DMS 273 (cell line): ENCODE measurements around the gene HOXA4.
A peak's percentile ranks its signal among the peaks of the same experiment; 100 is the strongest.

ENCODE experiments used
- DNase-seq: peaks from one replicate; lab custom pipeline; 2025; ENCODE audit not compliant: unreplicated experiment; lab: John Stamatoyannopoulos, UW

Gene HOXA4

DNA sequence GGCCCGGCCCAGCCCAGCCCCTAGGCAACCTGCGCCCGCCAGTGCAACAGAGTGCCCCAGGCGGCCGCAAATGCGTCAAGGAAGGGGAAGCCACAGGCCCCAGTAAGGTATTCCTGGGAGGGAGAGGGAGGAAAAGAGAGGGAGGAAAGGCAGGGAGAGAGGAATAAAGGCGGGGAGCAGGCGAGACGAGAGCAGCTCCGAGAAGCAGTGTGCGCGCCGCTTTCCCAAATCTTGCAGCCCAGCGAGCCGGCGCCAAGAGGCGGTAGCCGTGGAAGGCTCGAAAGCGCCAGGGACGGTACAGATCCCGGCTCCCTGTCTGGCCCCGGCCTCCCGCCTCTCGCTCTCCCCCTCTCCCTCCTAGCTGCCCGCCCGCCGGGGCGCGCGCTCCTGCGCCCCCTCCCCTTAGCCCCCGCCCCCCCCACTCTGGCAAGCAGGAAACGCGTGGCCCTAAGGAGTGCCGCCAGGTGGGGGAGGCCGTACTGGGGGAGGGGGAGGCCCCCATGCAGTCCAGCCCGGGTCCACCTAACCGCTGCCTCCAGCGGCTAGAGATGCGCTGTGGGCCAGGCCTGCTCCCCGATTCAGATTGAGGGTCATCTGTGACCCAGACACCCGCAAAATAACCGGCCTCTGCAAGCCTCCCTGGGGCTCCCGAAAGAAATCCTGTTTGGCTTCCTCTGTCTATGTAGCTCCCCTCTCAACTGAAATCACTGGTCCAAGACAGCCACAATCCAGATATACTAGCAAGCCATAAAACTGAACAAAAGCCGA, 39.3 kb upstream of the HOXA4 start:
- peak; percentile 94 for DNase-seq

DNA sequence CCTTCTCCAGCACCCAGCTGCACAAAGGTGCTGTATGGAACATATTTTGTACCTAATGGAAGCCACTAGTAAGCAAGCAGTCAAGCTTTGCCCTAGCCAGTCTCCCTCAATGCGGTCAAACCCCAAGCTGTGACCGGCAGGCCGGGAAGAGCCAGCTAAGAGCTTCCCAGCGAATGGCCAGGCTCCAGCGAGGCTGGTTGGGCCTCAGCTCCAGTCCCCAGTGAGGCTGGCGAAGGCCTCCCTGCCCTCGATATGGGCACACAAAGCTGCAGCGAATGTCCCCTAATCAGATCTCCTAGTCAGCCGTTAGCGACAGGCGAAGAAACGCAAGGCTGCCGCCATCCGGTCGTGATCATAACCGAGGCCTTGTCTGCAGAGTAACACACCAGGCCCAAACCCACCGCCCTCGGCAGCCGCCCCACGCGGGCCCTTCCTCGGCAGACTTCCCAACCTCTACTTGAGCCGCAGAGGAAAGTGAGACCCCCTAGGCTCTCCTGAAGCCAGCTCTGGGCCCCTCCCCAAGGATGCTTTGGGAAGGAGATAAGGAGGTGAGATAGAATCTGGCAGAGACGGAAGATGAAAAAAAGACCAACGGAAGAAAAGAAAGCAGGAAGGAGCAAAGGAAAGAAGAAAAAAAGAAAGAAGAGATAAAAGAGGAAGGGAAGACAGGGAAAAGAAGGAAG, 37.8 kb upstream of the HOXA4 start:
- DNase-seq: peak; percentile 91

DNA sequence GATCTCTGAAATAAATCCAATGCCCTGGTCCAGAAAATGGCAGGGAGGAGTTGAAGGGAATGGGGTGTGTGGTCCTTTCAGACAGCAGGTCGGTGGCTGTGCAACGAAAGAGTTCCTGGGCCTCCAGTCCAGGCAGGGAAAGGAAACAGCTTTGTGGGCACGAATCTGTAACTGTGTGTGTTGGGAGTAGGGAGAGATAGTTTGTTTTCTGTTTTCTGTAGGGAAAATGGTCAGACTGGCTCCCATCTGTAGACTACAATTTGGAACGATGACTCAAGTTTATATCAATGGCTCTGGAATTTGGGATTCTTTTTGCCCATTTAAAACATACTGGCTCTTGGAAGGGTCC, 37.3 kb upstream of the HOXA4 start:
- peak; percentile 75 for DNase-seq

DNA sequence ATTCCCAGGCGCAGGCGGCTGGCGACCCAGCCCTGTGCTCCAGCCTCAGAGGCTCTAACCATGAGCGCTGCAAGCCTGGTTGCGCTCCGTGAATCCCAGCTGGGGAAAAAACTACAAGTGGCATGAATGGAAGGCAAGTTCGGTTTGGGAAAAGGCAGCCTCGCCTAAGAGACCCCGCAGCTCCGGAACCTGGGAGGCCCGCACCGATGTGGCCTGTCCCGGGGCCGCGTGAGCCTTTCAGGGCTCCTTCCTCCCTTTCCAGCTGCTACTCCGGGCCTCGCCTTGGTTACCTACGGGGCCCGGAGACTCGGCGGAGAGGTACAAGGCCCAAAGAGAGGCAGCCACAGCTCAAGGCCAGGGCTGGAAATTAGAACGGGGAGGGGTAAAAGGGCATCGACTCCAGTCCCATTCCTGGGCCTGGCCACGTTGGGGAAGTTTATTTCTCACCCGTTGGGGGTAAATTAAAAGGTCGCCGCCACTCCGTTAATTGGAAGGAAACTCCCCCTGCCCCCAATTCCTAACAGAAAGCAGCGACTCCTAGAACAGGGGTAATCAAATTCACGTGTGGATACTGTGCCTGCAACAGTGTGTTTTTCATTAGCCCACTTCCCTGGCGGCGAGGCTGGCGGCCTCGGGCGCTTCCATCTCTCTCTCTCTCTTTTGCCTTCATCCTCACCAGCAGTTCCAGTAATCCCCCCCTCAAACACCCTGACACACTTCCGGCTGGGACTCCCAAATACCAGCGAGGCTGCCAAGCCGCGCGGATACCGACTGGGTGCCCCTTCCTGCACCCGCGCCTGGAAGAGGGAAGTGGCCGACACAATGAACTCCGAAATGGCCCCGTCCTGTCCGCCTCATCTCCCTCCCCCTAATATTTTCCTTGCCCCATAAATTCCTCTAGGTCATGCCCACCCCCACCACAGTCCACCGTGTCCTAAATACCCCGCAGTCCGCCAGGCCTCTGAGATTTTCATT, 36.3 kb upstream of the HOXA4 start:
- peak; percentile 92 for DNase-seq

DNA sequence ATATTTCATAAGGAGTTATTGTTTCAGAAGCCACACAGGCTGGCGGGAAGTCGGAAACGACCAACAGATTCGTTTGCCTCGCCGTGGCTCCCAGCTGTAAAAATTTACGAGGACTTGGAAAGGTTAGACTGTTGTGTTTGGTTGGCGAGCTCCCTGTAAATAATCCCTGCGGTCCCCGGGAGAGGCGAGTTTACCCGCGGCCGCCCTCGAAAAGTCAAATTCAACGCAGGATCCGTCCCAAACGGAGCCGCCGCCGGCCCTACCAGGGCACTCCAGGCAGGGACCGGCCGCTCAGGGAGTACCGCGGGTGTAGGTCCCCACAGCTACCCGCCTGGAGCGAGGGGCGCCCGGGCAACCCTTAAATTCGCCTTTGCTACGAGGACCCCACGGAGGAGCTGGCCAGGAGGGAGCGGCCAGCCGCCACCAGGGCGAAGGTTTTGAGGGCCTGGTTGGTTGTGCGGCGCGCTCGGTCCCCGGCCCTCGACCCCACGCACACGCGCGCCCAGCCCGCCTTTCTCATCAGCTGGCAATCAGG, 35.5 kb upstream of the HOXA4 start:
- DNase-seq: peak; percentile 84

DNA sequence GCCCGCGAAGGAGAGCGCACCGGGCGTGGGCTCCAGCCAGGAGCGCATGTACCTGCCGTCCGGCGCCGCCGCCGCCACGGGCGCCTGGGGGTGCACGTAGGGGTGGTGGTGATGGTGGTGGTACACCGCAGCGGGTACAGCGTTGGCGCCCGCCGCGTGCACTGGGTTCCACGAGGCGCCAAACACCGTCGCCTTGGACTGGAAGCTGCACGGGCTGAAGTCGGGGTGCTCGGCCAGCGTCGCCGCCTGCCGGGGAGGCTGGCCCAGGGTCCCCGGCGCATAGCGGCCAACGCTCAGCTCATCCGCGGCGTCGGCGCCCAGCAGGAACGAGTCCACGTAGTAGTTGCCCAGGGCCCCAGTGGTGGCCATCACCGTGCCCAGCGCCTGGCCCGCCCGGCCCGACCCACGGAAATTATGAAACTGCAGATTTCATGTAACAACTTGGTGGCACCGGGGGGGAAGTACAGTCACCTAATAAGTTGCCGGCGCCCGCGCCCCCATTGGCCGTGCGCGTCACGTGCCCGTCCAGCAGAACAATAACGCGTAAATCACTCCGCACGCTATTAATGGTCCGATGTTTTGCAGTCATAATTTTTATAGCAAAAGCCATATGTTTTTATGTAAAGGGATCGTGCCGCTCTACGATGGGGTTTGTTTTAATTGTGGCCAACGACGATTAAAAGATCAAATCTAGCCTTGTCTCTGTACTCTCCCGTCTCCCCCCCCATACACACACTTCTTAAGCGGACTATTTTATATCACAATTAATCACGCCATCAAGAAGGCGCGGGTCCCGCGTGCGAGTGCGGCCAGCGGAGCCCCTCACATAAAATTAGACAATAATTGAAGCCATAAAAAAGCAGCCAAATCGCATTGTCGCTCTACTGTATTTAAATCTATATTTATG, 34.8 kb upstream of the HOXA4 start, which contains the start of gene HOXA9:
Gene HOXA9, minus strand, starts transcription at position 449 of the 907 bp plus-strand sequence. Its CDS starts 80 bp downstream, at position 369.
- peak; percentile 94 for DNase-seq

DNA sequence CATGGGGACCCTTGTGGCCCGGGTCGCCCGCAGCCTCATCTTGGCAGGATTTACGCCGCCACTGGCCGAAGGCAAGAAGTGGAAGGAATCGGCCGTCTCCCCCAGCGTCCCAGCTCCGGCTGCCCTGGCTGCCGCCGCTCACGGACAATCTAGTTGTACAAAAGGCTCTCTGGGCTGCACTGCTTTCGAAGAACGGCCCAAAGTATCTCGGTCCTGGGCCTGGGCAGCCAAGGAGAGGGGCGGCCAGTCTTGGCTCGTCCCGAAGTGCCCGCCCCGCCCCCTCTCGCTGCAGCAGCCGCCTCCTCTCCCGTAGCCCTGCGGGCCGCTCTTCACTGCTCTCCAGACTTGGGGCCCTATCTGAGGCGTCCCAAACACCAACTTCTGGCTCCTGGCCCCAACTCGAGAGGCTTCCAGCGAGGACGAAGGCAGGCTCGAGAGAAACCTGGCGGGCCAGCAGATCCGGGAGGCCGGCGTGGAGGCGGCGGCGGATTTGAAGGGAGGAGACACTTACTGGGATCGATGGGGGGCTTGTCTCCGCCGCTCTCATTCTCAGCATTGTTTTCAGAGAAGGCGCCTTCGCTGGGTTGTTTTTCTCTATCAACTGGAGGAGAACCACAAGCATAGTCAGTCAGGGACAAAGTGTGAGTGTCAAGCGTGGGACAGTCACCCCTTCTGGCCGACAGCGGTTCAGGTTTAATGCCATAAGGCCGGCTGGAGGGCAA, 34.0 kb upstream of the HOXA4 start:
- peak; percentile 72 for DNase-seq

DNA sequence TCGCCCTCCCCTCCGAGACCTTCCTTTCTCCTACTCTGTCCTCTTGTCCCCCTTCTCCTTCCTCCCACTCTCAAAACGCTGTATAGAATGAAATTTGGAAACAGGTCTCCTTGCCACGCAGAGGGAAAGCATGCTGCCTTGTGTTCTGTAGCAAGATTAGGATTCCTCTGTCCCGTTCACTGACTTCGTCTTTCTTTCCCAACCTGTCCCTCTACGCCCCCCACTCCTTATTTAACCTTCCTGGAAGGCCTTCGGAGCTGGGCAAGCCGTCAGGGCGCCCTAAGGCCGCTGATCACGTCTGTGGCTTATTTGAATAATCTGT, 33.4 kb upstream of the HOXA4 start:
- no peak for DNase-seq

DNA sequence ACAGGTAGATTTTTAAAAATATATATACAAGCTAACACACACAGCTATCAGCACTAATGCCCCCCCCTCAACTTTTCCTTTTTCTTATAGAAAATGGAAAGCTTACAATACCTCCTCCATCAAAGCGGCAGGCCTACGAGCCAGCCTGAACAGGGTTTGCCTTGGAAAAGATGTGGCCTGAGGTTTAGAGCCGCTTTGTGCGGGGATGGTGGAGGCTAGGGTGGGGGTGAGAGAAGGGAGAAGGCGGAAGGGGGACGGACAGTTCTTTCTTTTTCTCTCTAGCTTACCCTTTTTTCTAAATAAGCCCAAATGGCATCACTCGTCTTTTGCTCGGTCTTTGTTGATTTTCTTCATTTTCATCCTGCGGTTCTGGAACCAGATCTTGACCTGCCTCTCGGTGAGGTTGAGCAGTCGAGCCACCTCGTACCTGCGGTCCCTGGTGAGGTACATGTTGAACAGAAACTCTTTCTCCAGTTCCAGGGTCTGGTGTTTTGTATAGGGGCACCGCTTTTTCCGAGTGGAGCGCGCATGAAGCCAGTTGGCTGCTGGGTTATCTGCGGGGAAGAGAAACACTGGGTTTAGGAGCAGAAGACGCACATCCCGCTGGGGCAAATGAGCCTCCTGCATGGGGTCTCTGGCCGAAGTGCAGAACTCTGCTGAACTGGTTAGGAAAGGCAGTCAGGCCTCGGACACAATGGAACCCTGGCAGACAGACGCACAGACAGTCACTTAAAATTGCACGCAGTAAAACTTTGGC, 32.9 kb upstream of the HOXA4 start:
- peak; percentile 58 for DNase-seq

DNA sequence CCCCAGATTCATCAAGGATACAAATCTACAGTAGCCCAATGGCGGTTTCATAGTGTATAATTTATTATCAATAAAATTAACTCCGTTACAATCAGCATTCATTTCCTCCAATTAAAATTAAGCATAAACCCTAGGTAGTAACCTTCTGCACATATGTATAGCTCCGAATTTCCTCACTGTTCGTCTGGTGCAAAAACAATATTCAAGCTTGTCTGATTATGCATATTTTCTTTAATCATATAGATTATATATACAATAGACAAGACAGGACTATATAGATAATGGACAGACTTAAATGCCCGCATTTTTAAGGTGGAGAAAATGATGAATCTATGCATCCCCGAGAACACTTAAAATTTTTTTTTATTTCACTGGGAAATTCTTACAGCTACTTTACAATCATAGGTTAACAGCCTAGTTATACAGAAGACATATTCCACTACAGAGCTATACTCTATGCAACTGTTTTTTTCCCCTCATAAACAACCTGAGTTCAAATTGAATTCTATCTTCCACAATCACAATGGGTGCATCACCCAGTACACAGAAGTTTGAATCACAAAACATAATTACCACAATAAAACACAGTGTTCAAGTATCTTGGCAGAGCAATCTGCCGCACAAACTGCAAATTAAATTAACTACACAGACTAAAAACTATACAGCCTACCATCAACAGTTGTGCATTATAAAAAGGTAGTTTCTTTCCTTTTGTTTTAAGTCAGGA, 32.2 kb upstream of the HOXA4 start:
- peak; percentile 54 for DNase-seq

DNA sequence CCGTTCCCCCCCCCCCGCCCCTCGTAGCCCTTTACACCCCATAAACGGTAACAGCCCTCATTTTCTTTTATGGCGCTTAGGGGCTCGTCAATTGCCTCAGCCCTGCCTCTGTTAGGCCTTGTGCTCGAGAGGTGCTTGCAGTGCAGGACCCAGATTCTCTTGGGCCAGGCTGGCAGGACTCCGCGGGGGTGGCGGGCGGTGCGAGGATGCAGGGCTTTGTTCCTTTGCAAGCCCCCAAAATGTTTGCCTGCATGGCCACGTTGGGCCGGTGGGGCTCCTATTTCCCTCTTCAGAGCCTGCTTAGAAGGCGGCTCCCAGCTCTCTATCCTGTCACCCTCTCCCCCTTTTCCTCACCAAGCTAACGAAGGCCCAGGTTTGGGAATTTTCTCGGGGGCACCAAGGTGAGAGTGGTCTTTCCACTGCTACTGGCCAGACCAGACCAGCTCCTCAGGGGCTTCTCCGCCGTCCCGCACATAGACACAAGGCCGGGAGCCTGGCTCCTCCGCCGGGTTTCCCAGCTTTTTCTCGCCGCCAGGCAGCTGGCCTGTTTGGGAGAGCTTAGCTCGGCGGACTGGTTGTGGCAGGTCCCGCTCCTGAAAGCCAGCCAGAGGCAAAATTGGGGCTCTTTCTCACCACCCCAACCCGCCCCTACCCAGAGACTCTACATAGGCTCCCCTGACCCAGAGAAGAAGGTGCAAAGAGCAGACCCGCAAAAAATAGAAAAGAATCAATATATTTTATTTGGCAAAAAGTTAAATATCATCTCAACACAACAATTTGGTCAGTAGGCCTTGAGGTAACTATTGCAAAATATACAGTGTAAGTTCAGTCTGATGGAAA, 31.4 kb upstream of the HOXA4 start:
- DNase-seq: peak; percentile 80

DNA sequence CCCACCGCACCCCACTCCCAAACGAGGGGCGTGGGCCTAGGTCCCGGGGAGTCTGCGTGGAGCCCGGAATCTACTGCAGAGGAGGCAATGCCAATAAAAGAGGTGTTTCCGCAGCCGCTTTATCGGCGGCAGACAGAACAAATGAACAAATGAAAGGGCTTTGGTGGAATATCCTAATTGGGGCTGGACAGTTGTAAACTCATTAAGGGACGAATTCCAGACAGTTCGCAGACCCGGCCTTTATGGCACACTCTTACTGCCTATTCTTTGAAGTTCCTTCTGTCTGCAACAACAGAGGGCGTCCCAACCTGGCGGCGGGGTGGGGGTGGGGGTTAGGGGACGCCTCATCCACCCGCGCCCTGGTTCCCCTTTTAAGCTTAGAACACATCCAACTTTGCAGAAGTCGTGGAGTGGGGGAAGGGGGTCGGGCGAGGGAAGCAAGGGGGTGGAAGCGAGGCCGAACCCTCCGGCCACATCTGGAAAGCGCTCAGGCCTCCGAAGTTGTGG, 30.7 kb upstream of the HOXA4 start:
- peak; percentile 83 for DNase-seq

DNA sequence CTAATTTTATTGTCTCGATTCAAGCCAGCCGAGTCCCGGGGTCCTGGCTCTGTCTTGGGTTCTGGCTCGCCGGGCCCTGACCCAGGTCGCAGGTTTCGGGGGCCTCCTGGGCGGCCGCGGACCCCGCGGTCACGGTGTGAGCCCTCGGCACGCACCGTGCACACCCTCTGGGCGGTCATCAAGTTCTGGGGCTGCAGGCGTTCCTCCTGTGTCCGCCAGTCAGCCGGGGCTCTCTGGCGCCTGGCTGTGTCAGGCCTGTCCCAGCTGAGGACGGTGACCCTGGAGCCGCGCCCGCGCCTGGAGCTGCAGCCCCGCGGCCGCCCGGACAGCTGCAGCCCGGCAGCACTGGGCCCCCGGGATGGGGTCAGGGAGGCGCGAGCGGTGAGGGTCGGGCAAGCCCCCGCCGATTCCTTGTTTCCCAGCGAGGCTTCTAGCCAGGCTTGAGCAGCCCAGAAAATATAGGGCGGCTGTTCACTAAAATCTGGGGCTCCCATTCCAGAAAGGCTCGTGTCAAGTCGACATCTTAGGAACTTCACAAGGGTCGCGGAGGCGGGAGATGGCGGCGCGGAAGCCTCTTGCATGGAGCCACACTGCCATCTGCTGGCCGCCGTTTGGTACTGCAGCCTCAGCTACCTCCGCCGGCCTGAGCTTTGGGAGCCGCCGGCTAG, 30.1 kb upstream of the HOXA4 start:
- peak; percentile 96 for DNase-seq

DNA sequence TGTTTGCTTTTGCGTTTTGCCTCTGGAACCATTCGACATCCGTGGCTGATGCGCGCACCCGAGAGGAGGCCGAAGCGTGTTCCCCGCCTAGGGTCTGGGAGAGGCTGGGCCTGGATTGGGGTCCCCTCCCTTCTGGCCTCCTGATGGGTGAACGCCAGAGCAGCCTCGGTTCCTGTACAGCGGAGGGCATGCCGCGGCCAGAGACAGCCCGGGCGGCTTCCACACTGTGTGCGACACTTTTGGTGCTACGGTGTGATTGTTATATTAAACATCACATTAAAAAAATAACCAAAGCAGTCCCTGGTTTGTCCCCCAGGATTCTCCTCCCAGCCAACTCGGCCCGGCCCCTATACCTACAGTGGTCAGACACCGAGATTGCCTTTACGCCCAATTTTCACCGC, 29.6 kb upstream of the HOXA4 start:
- no peak for DNase-seq

DNA sequence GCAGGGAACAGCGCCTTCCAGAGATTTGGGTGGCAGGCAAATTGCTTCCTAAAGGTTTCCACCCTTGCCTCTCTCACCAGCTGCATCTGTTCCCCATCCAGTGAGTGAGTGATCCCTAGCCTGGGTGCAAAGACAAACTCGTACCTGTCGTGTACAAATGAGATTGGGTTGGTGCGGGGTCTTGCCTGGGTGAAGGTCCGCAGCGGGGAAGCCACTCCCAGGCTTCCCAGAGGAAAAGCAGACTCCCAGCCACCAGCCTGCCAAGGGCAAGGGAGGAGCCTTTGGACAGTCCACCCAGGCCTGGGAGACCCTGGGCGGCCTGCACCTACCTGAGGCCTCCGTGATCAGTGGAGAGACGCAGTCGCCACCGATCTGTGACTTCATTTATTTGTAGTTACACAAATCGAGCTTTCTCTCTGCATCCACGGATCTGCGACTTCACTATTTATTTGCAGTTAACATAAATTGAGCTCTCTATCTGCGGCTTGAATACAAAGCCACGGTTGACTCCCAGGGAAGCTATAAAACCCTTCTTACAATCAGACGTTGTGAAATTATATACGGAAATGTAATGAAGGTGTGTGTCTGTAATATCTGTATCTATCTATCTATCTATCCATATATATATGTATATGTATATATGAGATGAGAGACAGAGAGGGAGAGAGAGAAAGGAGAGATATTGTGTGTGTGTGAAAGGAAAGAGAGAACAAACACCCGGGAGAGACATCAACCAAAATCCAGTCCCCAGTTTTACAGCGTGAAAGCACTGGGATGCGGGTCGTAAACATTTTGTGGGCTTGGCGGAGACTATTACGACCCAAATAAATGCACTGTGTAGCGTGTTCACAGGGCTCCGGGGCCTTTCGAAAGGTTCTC, 28.9 kb upstream of the HOXA4 start:
- DNase-seq: no peak
